ENCODE measurements around the gene COL6A1.

The COL6A1 gene

GRCh38 chr21:45988366-45989347, 7.1 kb downstream of the COL6A1 start:
- intact Hi-C loops (cut with micrococcal nuclease): no loop called here
- H3K36me3 Mint-ChIP-seq (ENCODE audit: low read depth): no peaks in the 10 kb centered on the region

GRCh38 chr21:45989355-45990048, 7.9 kb downstream of the COL6A1 start:
- H3K4me3 Mint-ChIP-seq: no peak overlapping the region
- intact Hi-C loops (cut with micrococcal nuclease): no loop called here
- no peak overlapping the region for H3K27ac Mint-ChIP-seq
- no peaks in the 10 kb centered on the region for H3K9me3 Mint-ChIP-seq
- peaks cover 7% of the 10 kb centered on the region for H3K27me3 Mint-ChIP-seq
- no peaks in the 10 kb centered on the region for H3K4me1 Mint-ChIP-seq (ENCODE audit: low read depth)
- no peaks in the 10 kb centered on the region for H3K36me3 Mint-ChIP-seq (ENCODE audit: low read depth)

More at GRCh38 chr21:45988366-45989347, 7.1 kb downstream of the COL6A1 start:
- Mint-ChIP-seq H3K27ac (no peak overlapping the region), H3K4me3 (no peak overlapping the region), H3K4me1 (ENCODE audit: low read depth) (no peaks in the 10 kb centered on the region), H3K27me3 (peaks cover 10% of the 10 kb centered on the region), H3K9me3 (no peaks in the 10 kb centered on the region)

DNA sequence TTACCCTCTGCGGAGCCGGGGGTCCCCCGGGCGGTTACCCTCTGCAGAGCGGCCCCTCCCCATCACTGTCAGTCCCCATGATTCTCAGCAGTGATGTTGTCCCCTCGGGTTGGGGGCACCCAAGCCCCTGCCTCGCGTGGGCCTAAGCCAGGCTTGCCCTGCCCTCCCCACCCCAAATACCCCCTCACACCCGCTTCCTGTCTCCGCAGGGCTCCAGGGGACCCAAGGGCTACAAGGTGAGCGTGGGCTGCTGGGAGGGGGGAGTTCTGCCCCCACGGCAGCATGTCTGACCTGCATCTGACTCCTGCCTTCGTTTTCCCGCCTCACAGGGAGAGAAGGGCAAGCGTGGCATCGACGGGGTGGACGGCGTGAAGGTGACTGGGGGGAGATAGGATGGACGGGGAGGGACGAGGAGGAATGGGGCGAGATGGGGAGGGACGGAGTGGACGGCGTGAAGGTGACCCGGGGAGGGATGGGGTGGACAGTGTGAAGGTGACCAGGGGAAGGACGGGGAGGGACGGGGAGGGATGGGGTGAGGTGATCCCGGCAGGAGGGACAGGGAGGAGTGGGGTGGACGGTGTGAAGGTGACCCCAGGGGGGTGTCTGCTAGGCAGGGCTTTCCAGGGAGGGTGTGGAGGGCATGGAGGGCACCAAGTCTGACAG, 8.6 kb downstream of the COL6A1 start:
- Mint-ChIP-seq H3K36me3 (ENCODE audit: low read depth) (no peaks in the 10 kb centered on the region), H3K9me3 (no peaks in the 10 kb centered on the region), H3K27me3 (no peaks in the 10 kb centered on the region), H3K4me3 (no peak overlapping the region), H3K4me1 (ENCODE audit: low read depth) (no peaks in the 10 kb centered on the region), H3K27ac (no peak overlapping the region)
- intact Hi-C loops (cut with micrococcal nuclease): no loop called here

DNA sequence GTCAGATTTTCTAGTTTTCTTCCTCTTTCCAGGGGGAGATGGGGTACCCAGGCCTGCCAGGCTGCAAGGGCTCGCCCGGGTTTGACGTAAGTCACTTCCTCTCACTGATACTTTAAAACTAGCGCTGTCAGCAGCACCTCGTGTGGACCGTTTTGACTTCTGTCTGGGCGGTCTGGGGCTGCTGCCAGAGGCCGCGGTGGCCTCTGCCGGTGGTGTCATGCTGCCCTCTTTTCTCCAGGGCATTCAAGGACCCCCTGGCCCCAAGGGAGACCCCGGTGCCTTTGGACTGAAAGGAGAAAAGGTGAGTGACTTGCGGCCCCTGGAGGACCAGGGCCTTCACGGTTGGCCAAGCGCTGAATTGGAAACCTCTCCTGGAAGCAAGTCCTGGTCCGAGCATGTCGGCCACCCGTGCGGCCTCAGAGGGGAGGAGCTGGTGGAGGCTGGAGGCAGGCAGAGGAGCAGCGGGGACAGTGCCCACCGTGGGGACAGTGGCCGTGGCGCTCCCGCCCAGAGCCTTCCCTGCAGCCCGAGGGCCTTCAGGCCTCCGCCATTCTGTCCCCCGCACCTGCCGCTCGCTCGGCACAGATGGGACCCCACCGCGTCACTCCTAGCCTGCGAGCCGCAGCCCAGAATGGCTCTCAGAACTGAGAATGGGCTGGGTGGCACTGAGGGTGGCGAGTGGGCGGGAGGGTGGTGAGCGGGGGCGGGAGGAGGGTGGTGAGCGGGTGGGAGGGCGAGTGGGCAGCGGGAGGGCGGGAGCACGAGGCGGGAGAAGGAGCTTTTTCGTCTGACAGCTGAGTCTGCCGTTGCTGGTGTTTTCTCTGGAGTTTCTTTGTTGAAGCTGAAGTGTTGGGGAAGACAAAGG, 9.4 kb downstream of the COL6A1 start:
- no peak overlapping the region for H3K27ac Mint-ChIP-seq
- H3K36me3 Mint-ChIP-seq (ENCODE audit: low read depth): no peaks in the 10 kb centered on the region
- no peak overlapping the region for H3K4me3 Mint-ChIP-seq
- intact Hi-C loops (cut with micrococcal nuclease): no loop called here
- H3K4me1 Mint-ChIP-seq (ENCODE audit: low read depth): no peaks in the 10 kb centered on the region
- no peaks in the 10 kb centered on the region for H3K27me3 Mint-ChIP-seq
- no peaks in the 10 kb centered on the region for H3K9me3 Mint-ChIP-seq

- no peaks in the 10 kb centered on the region for H3K27me3 Mint-ChIP-seq
- H3K27ac Mint-ChIP-seq: no peak overlapping the region
- no peak overlapping the region for H3K4me3 Mint-ChIP-seq
- H3K4me1 Mint-ChIP-seq (ENCODE audit: low read depth): no peaks in the 10 kb centered on the region
- no peaks in the 10 kb centered on the region for H3K9me3 Mint-ChIP-seq
- H3K36me3 Mint-ChIP-seq (ENCODE audit: low read depth): no peaks in the 10 kb centered on the region
- intact Hi-C loops (cut with micrococcal nuclease): no loop called here
Measured at GRCh38 chr21:45991606-45992300, 10.2 kb downstream of the COL6A1 start.

- no peak overlapping the region for H3K27ac Mint-ChIP-seq
- no peak overlapping the region for H3K4me3 Mint-ChIP-seq
- intact Hi-C loops (cut with micrococcal nuclease): no loop called here
- no peaks in the 10 kb centered on the region for H3K9me3 Mint-ChIP-seq
- no peaks in the 10 kb centered on the region for H3K36me3 Mint-ChIP-seq (ENCODE audit: low read depth)
- no peaks in the 10 kb centered on the region for H3K4me1 Mint-ChIP-seq (ENCODE audit: low read depth)
- no peaks in the 10 kb centered on the region for H3K27me3 Mint-ChIP-seq
Measured at GRCh38 chr21:45992301-45993209, 11.0 kb downstream of the COL6A1 start.

DNA sequence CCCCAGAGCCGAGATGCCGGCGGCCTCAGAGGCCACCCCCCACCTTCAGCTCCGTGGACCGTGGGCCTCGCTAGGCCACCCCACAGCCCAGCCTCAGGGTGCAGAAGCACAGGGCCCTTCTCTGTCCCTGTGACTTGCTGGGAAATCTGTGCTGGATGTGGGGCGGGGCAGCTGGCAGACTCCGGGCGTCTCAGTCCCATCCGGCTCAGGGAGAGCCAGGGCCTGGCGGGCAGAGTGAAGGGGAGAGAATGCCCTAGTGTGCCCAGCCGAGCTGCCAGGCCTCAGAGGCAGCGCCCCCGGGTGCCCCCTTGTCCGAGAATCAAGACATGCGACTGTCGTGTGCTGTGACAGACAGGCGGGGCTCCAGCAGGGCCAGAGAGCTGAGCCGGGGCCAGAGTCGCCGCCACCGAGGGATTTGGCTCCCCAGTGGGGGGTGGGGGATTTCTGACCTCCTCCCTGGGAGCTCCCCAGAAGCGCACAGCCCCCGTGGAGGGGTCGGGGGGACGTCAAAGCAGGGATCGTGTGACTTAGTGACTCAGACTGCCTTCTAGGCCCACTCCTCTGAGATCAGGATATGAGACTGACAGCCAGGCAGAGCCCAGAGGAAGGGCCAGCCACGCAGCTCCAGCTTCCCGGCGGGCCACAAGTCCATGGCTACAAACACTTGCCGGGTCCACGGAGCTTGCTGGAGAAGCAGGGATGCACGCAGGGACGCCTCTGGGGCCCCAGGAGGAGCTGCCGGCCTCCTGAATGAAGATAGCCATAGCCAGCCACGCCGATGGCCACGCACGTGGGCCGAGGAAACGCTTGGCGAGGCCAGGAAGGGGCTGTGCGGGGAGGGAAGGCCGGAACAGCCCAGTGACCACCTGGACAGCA, 11.9 kb downstream of the COL6A1 start:
- Mint-ChIP-seq H3K9me3 (no peaks in the 10 kb centered on the region), H3K4me3 (no peak overlapping the region), H3K4me1 (ENCODE audit: low read depth) (no peaks in the 10 kb centered on the region), H3K27ac (no peak overlapping the region), H3K36me3 (ENCODE audit: low read depth) (no peaks in the 10 kb centered on the region), H3K27me3 (no peaks in the 10 kb centered on the region)
- intact Hi-C loops (cut with micrococcal nuclease): no loop called here

DNA sequence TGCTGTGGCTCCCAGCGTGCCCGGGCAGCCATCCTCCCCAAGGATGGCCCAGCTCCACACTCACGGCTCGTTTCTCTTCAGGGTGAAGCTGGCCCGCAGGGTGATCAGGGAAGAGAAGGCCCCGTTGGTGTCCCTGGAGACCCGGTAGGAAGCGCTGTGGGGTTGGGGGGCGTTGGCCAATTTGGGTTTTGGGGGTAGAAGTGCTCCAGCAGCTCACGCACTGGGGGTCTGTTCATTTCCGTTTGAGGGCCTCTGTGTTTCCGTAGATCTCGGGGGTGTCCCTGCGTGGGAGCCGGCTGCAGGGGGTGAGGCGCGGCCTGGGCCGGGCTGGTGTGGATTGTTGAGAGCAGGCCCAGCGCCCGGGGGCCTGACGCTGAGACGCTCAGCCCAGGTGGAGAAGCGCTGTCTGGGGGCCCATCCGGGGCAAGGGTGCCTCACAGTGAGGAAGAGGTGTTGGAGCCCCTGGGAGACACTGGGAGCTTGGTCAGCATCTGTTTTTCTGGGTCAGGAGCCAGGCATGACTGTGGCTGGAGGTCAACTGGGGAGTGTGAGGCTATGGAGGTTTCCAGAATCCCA, 12.6 kb downstream of the COL6A1 start:
- Mint-ChIP-seq H3K27ac (no peak overlapping the region), H3K9me3 (no peaks in the 10 kb centered on the region), H3K36me3 (ENCODE audit: low read depth) (no peaks in the 10 kb centered on the region), H3K27me3 (no peaks in the 10 kb centered on the region), H3K4me3 (no peak overlapping the region), H3K4me1 (ENCODE audit: low read depth) (no peaks in the 10 kb centered on the region)
- intact Hi-C loops (cut with micrococcal nuclease): no loop called here

DNA sequence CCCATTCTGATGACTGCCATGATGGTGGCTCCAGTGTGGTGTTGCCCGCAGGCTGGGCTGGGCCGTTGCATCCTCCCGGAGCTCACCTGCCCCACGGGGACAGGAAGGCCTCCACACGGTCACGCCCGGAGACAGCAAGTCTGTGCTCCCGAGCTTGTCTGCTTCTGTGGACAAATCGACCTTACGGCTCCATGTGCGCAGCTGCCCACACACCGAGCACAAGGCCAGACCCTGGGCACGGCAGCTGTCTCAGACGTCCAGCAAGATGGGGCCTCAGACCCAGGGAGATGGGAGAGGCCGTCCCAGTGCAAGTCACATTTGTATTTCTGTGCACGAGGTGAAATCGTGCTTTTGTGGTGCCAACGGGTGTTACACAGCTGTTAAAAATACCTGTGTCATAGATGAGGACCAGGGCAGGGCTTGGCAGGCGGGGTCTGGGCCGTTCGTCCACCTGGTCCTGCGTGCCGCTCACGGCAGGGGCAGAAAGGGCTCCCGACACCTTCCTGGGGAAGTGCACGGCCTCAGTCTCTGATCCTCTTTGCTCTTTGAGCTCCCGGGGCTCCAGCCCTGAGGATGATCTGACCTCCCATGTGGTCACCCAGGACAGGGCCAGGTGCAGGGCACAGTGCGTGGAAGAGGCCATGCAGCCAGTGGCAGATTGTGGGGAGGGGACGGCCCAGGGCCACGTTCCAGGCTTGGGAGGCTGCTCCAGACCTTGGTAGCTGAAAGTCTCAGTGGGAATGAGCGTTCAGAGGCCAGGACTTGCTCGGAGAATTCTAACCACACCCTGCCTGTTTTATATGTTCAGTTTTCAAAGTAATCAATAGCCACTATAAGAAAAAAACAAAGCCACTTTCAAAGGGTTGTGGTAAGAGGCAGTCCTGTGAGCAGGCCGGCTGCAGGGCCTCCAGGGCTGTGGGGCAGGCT, 13.5 kb downstream of the COL6A1 start:
- H3K27ac Mint-ChIP-seq: no peak overlapping the region
- H3K4me1 Mint-ChIP-seq (ENCODE audit: low read depth): no peaks in the 10 kb centered on the region
- H3K9me3 Mint-ChIP-seq: peaks cover 8% of the 10 kb centered on the region
- no peaks in the 10 kb centered on the region for H3K36me3 Mint-ChIP-seq (ENCODE audit: low read depth)
- H3K27me3 Mint-ChIP-seq: no peaks in the 10 kb centered on the region
- no peak overlapping the region for H3K4me3 Mint-ChIP-seq
- intact Hi-C loops (cut with micrococcal nuclease): no loop called here

- no peaks in the 10 kb centered on the region for H3K4me1 Mint-ChIP-seq (ENCODE audit: low read depth)
- no peak overlapping the region for H3K4me3 Mint-ChIP-seq
- no peaks in the 10 kb centered on the region for H3K27me3 Mint-ChIP-seq
- H3K36me3 Mint-ChIP-seq (ENCODE audit: low read depth): no peaks in the 10 kb centered on the region
- H3K27ac Mint-ChIP-seq: no peak overlapping the region
- peaks cover 11% of the 10 kb centered on the region for H3K9me3 Mint-ChIP-seq
- intact Hi-C loops (cut with micrococcal nuclease): no loop called here
Measured at GRCh38 chr21:45995686-45996179, 14.2 kb downstream of the COL6A1 start.
